Measurements from ENCODE around the gene CST4.

- TF ChIP-seq CTCF (IDR thresholded peaks at IDR 0.05) (no peak), EZH2 (IDR thresholded peaks at IDR 0.05; ENCODE audit: borderline replicate concordance, insufficient read depth, low read depth, low read length, poor library complexity, severe bottlenecking) (no peak)
Measured at GRCh38 chr20:23655491-23656211, 33.2 kb downstream of the CST4 start.
